Tibial artery (tissue), 4 donors: ENCODE results near the gene ARHGAP15.
"Not testable (repeated sequence)": the region's sequence is repeated elsewhere in the genome, so short reads cannot be mapped to it uniquely, and the experiment has no call there.

Experiments used
- DNase-seq, 2 donors: peaks; one replicate each; pipeline ENCODE4 v3.0.0-alpha.2; 2019
- H3K27ac ChIP-seq, 2 donors: fragments of 200-600 bp; sonication (generic) in 1 of 2; 1 replicate in 1 of 2; 2 replicates in 1 of 2; pipeline ENCODE4 v1.5.1; 2018 to 2019; ENCODE audit warnings: mild to moderate bottlenecking in 1 of 2
- H3K27me3 ChIP-seq, 2 donors: fragments of 200-600 bp; sonication (generic) in 1 of 2; one replicate each; pipeline versions ENCODE4 v1.5.1 to v1.6.0; 2016 to 2019
- H3K36me3 ChIP-seq, 3 donors: fragments of 200-600 bp; sonication (generic) in 2 of 3; one replicate each; pipeline ENCODE4 v1.5.1; 2016 to 2019; ENCODE audit warnings: mild to moderate bottlenecking in 2 of 3
- H3K4me1 ChIP-seq, 4 donors: fragments of 200-600 bp; sonication (generic) in 2 of 4; 1 replicate in 3 of 4; 2 replicates in 1 of 4; pipeline ENCODE4 v1.5.1; 2016 to 2019
- H3K4me3 ChIP-seq, 2 donors: fragments of 200-600 bp; sonication (generic) in 1 of 2; 1 replicate in 1 of 2; 2 replicates in 1 of 2; pipeline ENCODE4 v1.5.1; 2018 to 2019; ENCODE audit warnings: mild to moderate bottlenecking in 2 of 2
- H3K9me3 ChIP-seq, 3 donors: fragments of 200-600 bp; sonication (generic) in 1 of 3; one replicate each; pipeline ENCODE4 v1.5.1; 2016 to 2019
- CTCF ChIP-seq, 2 experiments: fragments of 200-600 bp in 1 of 2; fragments of 450-650 bp in 1 of 2; IDR thresholded peaks; one replicate each; pipeline ENCODE4 v1.5.1; 2017 to 2019; ENCODE audit warnings: antibody characterized with exemption in 2 of 2, mild to moderate bottlenecking in 1 of 2, moderate library complexity in 1 of 2
- intact Hi-C: fragments of 100-400 bp; cut with DNase I; formaldehyde crosslinking; loops from one replicate; pipeline ENCODE4 v1.15.0; 2023; ENCODE audit warnings: low total_unique reads

The ARHGAP15 gene

DNA sequence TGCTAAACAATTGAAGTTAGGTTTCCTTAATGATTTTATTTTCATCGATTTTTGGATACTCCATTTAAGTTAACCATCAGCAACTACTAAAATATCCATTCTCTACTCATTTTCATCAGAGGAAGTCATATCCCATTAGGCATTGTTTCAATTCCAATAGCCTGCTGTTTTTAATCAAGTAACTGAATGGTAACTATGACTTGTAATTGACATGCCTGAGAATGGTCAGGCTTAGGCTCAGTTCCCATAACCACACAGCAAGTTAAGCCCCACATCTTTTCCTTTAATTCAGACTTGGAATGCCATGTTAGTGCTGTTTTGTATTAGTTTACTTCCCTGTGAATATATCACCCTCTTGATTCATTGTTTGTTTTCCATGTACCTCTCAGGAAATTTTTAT lies 398.8 kb downstream of the ARHGAP15 start:
- intact Hi-C loops, result no loop called here
- Histone ChIP-seq H3K27me3 (no peaks in the 10 kb centered on the region), H3K36me3 (no peaks in the 10 kb centered on the region), H3K4me1 (peaks cover 0 to 46% (median 14%) of the 10 kb centered on the region in 4 donors), H3K9me3 (no peaks in the 10 kb centered on the region), H3K27ac (no peak overlapping the region), H3K4me3 (no peak overlapping the region)
- no peak for DNase-seq
- no peak for TF ChIP-seq CTCF (IDR thresholded peaks at IDR 0.05)

- intact Hi-C loops, result no loop called here
Measured at GRCh38 chr2:143529118-143529720, 400.0 kb downstream of the ARHGAP15 start.

GRCh38 chr2:143530758-143531157 lies 401.5 kb downstream of the ARHGAP15 start:
- no peaks in the 10 kb centered on the region for H3K27me3 ChIP-seq
- no peak for DNase-seq
- intact Hi-C loops, result no loop called here
- no peak overlapping the region for H3K4me3 ChIP-seq
- no peak overlapping the region for H3K27ac ChIP-seq
- H3K9me3 ChIP-seq, result no peaks in the 10 kb centered on the region
- no peak for TF ChIP-seq CTCF (IDR thresholded peaks at IDR 0.05)
- peaks cover 0 to 19% (median 0%) of the 10 kb centered on the region in 4 donors for H3K4me1 ChIP-seq
- H3K36me3 ChIP-seq, result no peaks in the 10 kb centered on the region

More at GRCh38 chr2:143529118-143529720, 400.0 kb downstream of the ARHGAP15 start:
- Histone ChIP-seq H3K4me3 (no peak overlapping the region), H3K27ac (no peak overlapping the region), H3K9me3 (no peaks in the 10 kb centered on the region), H3K36me3 (no peaks in the 10 kb centered on the region), H3K27me3 (no peaks in the 10 kb centered on the region), H3K4me1 (peaks cover 0 to 34% (median 9%) of the 10 kb centered on the region in 4 donors)
- no peak for DNase-seq
- no peak for TF ChIP-seq CTCF (IDR thresholded peaks at IDR 0.05)

GRCh38 chr2:143532061-143532460 lies 402.8 kb downstream of the ARHGAP15 start:
- no peak for DNase-seq
- intact Hi-C loops, result no loop called here
- Histone ChIP-seq H3K27ac (no peak overlapping the region), H3K27me3 (no peaks in the 10 kb centered on the region), H3K4me3 (no peak overlapping the region), H3K4me1 (peaks cover 0 to 6% (median 0%) of the 10 kb centered on the region in 4 donors), H3K9me3 (no peaks in the 10 kb centered on the region), H3K36me3 (no peaks in the 10 kb centered on the region)
- no peak for TF ChIP-seq CTCF (IDR thresholded peaks at IDR 0.05)

- H3K4me1 ChIP-seq, result no peaks in the 10 kb centered on the region
- DNase-seq, result no peak
- no peaks in the 10 kb centered on the region for H3K36me3 ChIP-seq
- no peak for TF ChIP-seq CTCF (IDR thresholded peaks at IDR 0.05)
- H3K9me3 ChIP-seq, result no peaks in the 10 kb centered on the region
- no peaks in the 10 kb centered on the region for H3K27me3 ChIP-seq
- intact Hi-C loops, result no loop called here
- H3K4me3 ChIP-seq, result no peak overlapping the region
- no peak overlapping the region for H3K27ac ChIP-seq
Measured at GRCh38 chr2:143533846-143534245, 404.6 kb downstream of the ARHGAP15 start.

DNA sequence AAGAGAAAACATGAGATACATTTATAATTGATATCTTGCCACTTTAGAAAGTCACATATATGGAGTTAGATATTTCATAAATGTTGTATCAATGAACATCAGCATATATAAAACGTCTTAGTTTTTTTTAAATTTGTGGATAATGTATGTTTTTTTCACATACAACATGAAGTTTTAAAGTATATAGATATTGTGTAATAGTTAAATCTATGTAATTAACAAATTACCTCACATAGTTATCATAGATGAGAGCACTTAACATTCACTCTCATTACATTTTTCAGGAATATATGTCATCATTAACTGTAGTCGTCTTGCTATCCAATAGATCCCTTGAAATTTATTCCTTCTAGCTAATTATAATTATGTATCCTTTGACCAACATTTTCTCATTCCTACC lies 406.6 kb downstream of the ARHGAP15 start:
- no peak for TF ChIP-seq CTCF (IDR thresholded peaks at IDR 0.05)
- Histone ChIP-seq H3K36me3 (no peaks in the 10 kb centered on the region), H3K4me1 (no peaks in the 10 kb centered on the region), H3K9me3 (no peaks in the 10 kb centered on the region), H3K4me3 (no peak overlapping the region), H3K27ac (no peak overlapping the region), H3K27me3 (no peaks in the 10 kb centered on the region)
- no peak for DNase-seq
- intact Hi-C loops, result no loop called here

DNA sequence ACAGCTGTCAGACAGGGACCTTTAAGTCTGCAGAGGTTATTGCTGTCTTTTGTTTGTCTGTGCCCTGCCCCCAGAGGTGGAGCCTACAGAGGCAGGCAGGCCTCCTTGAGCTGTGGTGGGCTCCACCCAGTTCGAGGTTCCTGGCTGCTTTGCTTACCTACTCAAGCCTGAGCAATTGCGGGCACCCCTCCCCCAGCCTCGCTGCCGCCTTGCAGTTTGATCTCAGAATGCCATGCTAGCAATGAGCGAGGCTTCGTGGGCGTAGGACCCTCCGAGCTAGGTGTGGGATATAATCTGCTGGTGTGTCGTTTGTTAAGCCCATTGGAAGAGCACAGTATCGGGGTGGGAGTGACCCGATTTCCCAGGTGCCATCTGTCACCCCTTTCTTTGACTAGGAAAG lies 412.7 kb downstream of the ARHGAP15 start:
- H3K4me1 ChIP-seq, result peaks cover 0 to 16% (median 2%) of the 10 kb centered on the region in 4 donors
- H3K9me3 ChIP-seq, H3K27ac ChIP-seq, DNase-seq, H3K36me3 ChIP-seq, intact Hi-C loops, H3K27me3 ChIP-seq, H3K4me3 ChIP-seq: not testable (repeated sequence)
